ENCODE data around the gene ZNRF1.

The ZNRF1 gene

GRCh38 chr16:75000481-75001081, 1.8 kb downstream of the ZNRF1 start:
- DNase-seq (ENCODE audit: low read depth) = peak; percentile 24
- peak overlapping the region; percentile 70 for H3K4me3 ChIP-seq (replicated peaks; ENCODE audit: low read depth, low read length)
- TF ChIP-seq CTCF (IDR thresholded peaks at IDR 0.05; ENCODE audit: low read length, missing control alignments) = no peak

- TF ChIP-seq CTCF (IDR thresholded peaks at IDR 0.05; ENCODE audit: low read length, missing control alignments) = no peak
- no peak for DNase-seq (ENCODE audit: low read depth)
- no peak overlapping the region for H3K4me3 ChIP-seq (replicated peaks; ENCODE audit: low read depth, low read length)
Measured at GRCh38 chr16:75002474-75002873, 3.6 kb downstream of the ZNRF1 start.

GRCh38 chr16:75003931-75004330, 5.1 kb downstream of the ZNRF1 start:
- no peak overlapping the region for H3K4me3 ChIP-seq (replicated peaks; ENCODE audit: low read depth, low read length)
- TF ChIP-seq CTCF (IDR thresholded peaks at IDR 0.05; ENCODE audit: low read length, missing control alignments) = no peak
- no peak for DNase-seq (ENCODE audit: low read depth)

- no peak for TF ChIP-seq CTCF (IDR thresholded peaks at IDR 0.05; ENCODE audit: low read length, missing control alignments)
- no peak for DNase-seq (ENCODE audit: low read depth)
- no peak overlapping the region for H3K4me3 ChIP-seq (replicated peaks; ENCODE audit: low read depth, low read length)
Measured at GRCh38 chr16:75004460-75004859, 5.6 kb downstream of the ZNRF1 start.

- no peak for DNase-seq (ENCODE audit: low read depth)
- no peak for TF ChIP-seq CTCF (IDR thresholded peaks at IDR 0.05; ENCODE audit: low read length, missing control alignments)
- no peak overlapping the region for H3K4me3 ChIP-seq (replicated peaks; ENCODE audit: low read depth, low read length)
Measured at GRCh38 chr16:75005697-75006096, 6.9 kb downstream of the ZNRF1 start.

GRCh38 chr16:75007443-75007842, 8.6 kb downstream of the ZNRF1 start:
- no peak overlapping the region for H3K4me3 ChIP-seq (replicated peaks; ENCODE audit: low read depth, low read length)
- no peak for TF ChIP-seq CTCF (IDR thresholded peaks at IDR 0.05; ENCODE audit: low read length, missing control alignments)
- no peak for DNase-seq (ENCODE audit: low read depth)

- no peak for DNase-seq (ENCODE audit: low read depth)
- TF ChIP-seq CTCF (IDR thresholded peaks at IDR 0.05; ENCODE audit: low read length, missing control alignments) = no peak
- no peak overlapping the region for H3K4me3 ChIP-seq (replicated peaks; ENCODE audit: low read depth, low read length)
Measured at GRCh38 chr16:75010427-75010826, 11.6 kb downstream of the ZNRF1 start.
